Karpas-422 (cell line): ENCODE results near the gene RPA1. TPM values are rescaled to one million over a fixed set of nuclear protein-coding genes. Genes with fewer than 3 reads are reported as not detected.
A peak's percentile ranks its signal among the peaks of the same experiment; 100 is the strongest.
"Not testable (repeated sequence)": the region's sequence is repeated elsewhere in the genome, so short reads cannot be mapped to it uniquely, and the experiment has no call there.

Experiments used
- DNase-seq: peaks from one replicate; pipeline ENCODE4 v3.0.0-alpha.2; 2015
- H2AFZ ChIP-seq: fragments of 200-600 bp; sonication (generic); 2 replicates; pipeline ENCODE4 v1.6.1; 2014; ENCODE audit warnings: antibody characterized with exemption, low read length, mixed read lengths
- H3K27ac ChIP-seq: fragments of 200-600 bp; sonication (generic); 2 replicates; pipeline ENCODE4 v1.5.1; 2014; ENCODE audit warnings: mild to moderate bottlenecking, low read length, moderate library complexity
- H3K27me3 ChIP-seq: fragments of 200-600 bp; sonication (generic); 2 replicates; pipeline ENCODE4 v1.6.1; 2014; ENCODE audit warnings: low read length, mixed read lengths
- H3K36me3 ChIP-seq: fragments of 200-600 bp; sonication (generic); 2 replicates; pipeline ENCODE4 v1.6.1; 2014; ENCODE audit warnings: low read length, mixed read lengths; ENCODE audit not compliant: insufficient read depth
- H3K4me1 ChIP-seq: fragments of 200-600 bp; sonication (generic); 2 replicates; pipeline ENCODE4 v1.6.1; 2014; ENCODE audit warnings: mild to moderate bottlenecking, low read length, mixed read lengths
- H3K4me2 ChIP-seq: fragments of 200-600 bp; sonication (generic); 2 replicates; pipeline ENCODE4 v1.6.1; 2014; ENCODE audit warnings: low read length, low read depth, mild to moderate bottlenecking; ENCODE audit not compliant: poor library complexity, severe bottlenecking
- H3K4me3 ChIP-seq: fragments of 200-600 bp; sonication (generic); 2 replicates; pipeline ENCODE4 v1.5.1; 2014; ENCODE audit warnings: mild to moderate bottlenecking, antibody characterized with exemption, low read length, mixed read lengths
- H3K79me2 ChIP-seq: fragments of 200-600 bp; sonication (generic); 2 replicates; pipeline ENCODE4 v1.6.1; 2014; ENCODE audit warnings: mild to moderate bottlenecking, low read length, mixed read lengths
- H3K9ac ChIP-seq: fragments of 200-600 bp; sonication (generic); 2 replicates; pipeline ENCODE4 v1.6.0; 2014; ENCODE audit warnings: low read length
- H3K9me2 ChIP-seq: fragments of 200-600 bp; sonication (generic), shearing (Covaris generic); replicated peaks from 2 replicates; pipeline ENCODE4 v1.6.0; 2014; ENCODE audit warnings: mild to moderate bottlenecking, low read length, moderate library complexity; ENCODE audit not compliant: insufficient read depth
- H3K9me3 ChIP-seq: fragments of 300-700, 200-600 bp; sonication (generic); 2 replicates; pipeline ENCODE4 v1.6.1; 2014; ENCODE audit warnings: low read length, mixed read lengths
- H4K20me1 ChIP-seq: fragments of 200-600 bp; sonication (generic); 2 replicates; pipeline ENCODE4 v1.6.1; 2014; ENCODE audit warnings: mild to moderate bottlenecking, antibody characterized with exemption, low read length, low read depth; ENCODE audit not compliant: insufficient read depth
- total RNA-seq: library from RNA; depleted of rRNA; stranded (reverse); fragments of >200 nt; shearing (Covaris generic); gene quantifications from 2 replicates; pipeline ENCODE4 v1.2.3, GENCODE V29; 2014; ENCODE audit warnings: low replicate concordance

RPA1 gene
- total RNA-seq, 1 experiment from 2014 or later: 40.4 TPM

- Histone ChIP-seq H3K4me1 (peaks cover 13% of the 10 kb centered on the region), H3K9ac (no peak overlapping the region), H3K4me3 (no peak overlapping the region), H4K20me1 (no peaks in the 10 kb centered on the region), H3K9me3 (no peaks in the 10 kb centered on the region), H3K36me3 (peaks cover 10% of the 10 kb centered on the region; the same call in 1 of the 2 replicates), H3K9me2 (no peaks in the 10 kb centered on the region), H3K4me2 (no peak overlapping the region), H3K79me2 (peaks cover 31% of the 10 kb centered on the region), H3K27ac (0 out of 2 replicates have a peak overlapping the region, but pooled peaks have one; percentile 1), H3K27me3 (no peaks in the 10 kb centered on the region), H2AFZ (no peak overlapping the region)
- peak; percentile 48 for DNase-seq
These were observed 39.9 kb upstream of the RPA1 start for GRCh38 chr17:1789936-1790335.

DNA sequence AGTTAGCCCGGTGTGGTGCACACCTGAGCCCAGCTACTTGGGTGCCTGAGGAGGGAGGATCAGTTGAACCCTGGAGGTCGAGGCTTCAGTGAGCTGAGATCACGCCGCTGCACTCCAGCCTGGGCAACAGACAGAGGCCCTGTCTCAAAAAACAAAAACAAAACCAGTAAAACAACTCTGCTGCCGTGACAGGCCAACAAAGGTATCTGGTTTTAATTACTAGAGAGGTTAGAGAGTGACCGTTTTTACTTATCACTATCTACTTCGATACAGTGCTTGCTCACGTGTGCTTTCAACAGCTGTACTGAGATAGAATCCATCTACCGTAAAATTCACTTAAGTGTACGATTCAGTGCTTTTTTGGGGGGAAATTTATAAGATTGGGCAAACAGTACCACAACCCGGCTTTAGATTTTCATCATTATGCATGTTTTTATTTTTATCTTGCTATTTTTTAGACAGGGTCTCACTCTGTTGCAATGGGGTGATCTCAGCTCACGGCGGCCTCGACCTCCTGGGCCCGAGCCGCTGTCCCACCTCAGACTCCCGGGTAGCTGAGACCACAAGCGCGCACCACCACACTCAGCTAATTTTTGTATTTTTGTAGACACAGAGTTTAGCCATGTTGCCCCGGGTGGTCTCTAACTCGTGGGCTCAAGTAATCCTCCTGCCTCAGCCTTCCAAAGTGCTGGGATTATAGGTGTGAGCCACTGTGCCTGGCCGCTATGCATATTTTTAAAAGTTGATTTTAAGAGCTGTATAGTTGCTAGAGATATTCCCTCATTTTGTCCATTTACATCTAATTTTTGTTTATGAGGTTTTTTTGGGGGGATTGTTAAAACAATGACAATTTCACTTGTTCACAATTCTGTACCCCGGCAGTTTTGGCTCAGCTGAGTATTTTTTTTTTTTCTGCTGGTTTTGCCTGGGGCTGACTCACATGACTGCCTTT, 37.0 kb upstream of the RPA1 start:
- no peaks in the 10 kb centered on the region for H3K27me3 ChIP-seq
- no peak overlapping the region for H3K4me2 ChIP-seq
- no peak overlapping the region for H3K4me3 ChIP-seq
- H4K20me1 ChIP-seq: no peaks in the 10 kb centered on the region
- H3K27ac ChIP-seq: no peak overlapping the region
- H3K9me3 ChIP-seq: no peaks in the 10 kb centered on the region
- no peak for DNase-seq
- peaks cover 52% of the 10 kb centered on the region for H3K79me2 ChIP-seq
- H3K4me1 ChIP-seq: peaks cover 20% of the 10 kb centered on the region
- no peak overlapping the region for H2AFZ ChIP-seq
- H3K36me3 ChIP-seq: peaks cover 6% of the 10 kb centered on the region; the same call in 1 of the 2 replicates
- no peak overlapping the region for H3K9ac ChIP-seq
- H3K9me2 ChIP-seq: no peaks in the 10 kb centered on the region

- Histone ChIP-seq H3K27me3 (no peaks in the 10 kb centered on the region), H3K9ac (no peak overlapping the region), H2AFZ (no peak overlapping the region), H3K9me2 (no peaks in the 10 kb centered on the region), H3K27ac (0 out of 2 replicates have a peak overlapping the region, but pooled peaks have one; percentile 21), H3K9me3 (no peaks in the 10 kb centered on the region), H3K4me1 (peaks cover 20% of the 10 kb centered on the region), H4K20me1 (no peaks in the 10 kb centered on the region), H3K79me2 (peaks cover 58% of the 10 kb centered on the region), H3K36me3 (peaks cover 6% of the 10 kb centered on the region; the same call in 1 of the 2 replicates), H3K4me3 (no peak overlapping the region), H3K4me2 (no peak overlapping the region)
- DNase-seq: no peak
These were observed 36.4 kb upstream of the RPA1 start for GRCh38 chr17:1793447-1793806.

DNA sequence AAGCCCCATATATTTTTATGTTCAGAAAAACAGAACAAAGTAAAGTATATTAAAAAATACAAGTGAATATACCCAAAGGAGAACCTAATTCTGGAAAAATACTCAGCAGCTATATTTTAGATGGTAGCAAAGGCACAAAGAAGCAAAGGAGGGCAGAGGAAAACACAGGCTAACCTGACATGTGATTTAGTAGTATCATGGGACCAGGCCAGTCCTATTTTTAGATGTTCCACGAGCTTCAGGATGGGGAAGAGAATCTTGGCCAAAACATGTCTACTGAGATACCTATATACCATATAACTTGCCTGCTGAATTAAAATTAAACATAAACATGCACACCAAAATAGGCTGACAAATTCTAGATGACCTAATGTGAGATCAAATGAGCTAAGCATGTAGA, 33.0 kb upstream of the RPA1 start:
- no peak overlapping the region for H3K9ac ChIP-seq

DNA sequence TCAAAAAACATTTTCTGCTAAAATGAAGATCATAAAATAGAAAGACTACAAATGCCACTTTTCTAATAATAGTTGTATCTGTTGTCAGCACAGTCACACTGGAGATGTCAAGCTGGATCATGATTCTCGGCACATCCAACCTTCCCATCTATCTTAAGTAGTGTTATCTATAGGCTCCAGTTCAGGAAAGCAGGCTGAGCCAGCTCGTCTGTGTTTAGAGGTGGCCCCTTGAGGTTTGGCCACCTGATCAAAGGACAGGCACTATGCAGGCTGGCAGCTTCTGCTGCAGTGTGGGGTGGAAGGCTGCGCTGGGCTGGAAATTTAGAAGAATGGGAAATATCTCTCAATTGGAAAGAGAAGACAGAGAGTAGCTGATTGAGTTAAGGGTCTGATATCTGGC, 32.5 kb upstream of the RPA1 start:
- no peak overlapping the region for H2AFZ ChIP-seq
- peak overlapping the region; percentile 25; the same call in 1 of the 2 replicates for H3K27ac ChIP-seq
- no peak overlapping the region for H3K4me3 ChIP-seq
- no peaks in the 10 kb centered on the region for H4K20me1 ChIP-seq
- H3K9ac ChIP-seq: no peak overlapping the region
- no peak for DNase-seq
- H3K79me2 ChIP-seq: peaks cover 51% of the 10 kb centered on the region
- H3K9me2 ChIP-seq: no peaks in the 10 kb centered on the region
- H3K36me3 ChIP-seq: peaks cover 20% of the 10 kb centered on the region
- no peaks in the 10 kb centered on the region for H3K9me3 ChIP-seq
- no peak overlapping the region for H3K4me2 ChIP-seq
- H3K4me1 ChIP-seq: peaks cover 10% of the 10 kb centered on the region; the same call in 1 of the 2 replicates
- H3K27me3 ChIP-seq: no peaks in the 10 kb centered on the region

More for the DNA sequence above, 33.0 kb upstream of the RPA1 start:
- Histone ChIP-seq H3K79me2 (peaks cover 52% of the 10 kb centered on the region), H3K27ac (peak overlapping the region; percentile 25; the same call in 1 of the 2 replicates), H3K9me2 (no peaks in the 10 kb centered on the region), H3K36me3 (peaks cover 20% of the 10 kb centered on the region), H3K4me1 (peaks cover 10% of the 10 kb centered on the region; the same call in 1 of the 2 replicates), H3K4me3 (no peak overlapping the region), H4K20me1 (no peaks in the 10 kb centered on the region), H2AFZ (no peak overlapping the region), H3K27me3 (no peaks in the 10 kb centered on the region), H3K9me3 (no peaks in the 10 kb centered on the region), H3K4me2 (no peak overlapping the region)
- no peak for DNase-seq

- H3K27me3 ChIP-seq, H3K9me2 ChIP-seq, H3K9ac ChIP-seq, H3K4me3 ChIP-seq, H3K9me3 ChIP-seq, DNase-seq, H3K27ac ChIP-seq, H4K20me1 ChIP-seq, H3K4me2 ChIP-seq, H2AFZ ChIP-seq, H3K4me1 ChIP-seq: not testable (repeated sequence)
- Histone ChIP-seq H3K79me2 (peaks cover 48% of the 10 kb centered on the region), H3K36me3 (peaks cover 20% of the 10 kb centered on the region)
These were observed 32.0 kb upstream of the RPA1 start for GRCh38 chr17:1797846-1798245.

GRCh38 chr17:1800240-1800639, 29.6 kb upstream of the RPA1 start:
- peaks cover 29% of the 10 kb centered on the region; the same call in 1 of the 2 replicates for H3K79me2 ChIP-seq
- H2AFZ ChIP-seq: no peak overlapping the region

GRCh38 chr17:1800712-1801111, 29.1 kb upstream of the RPA1 start:
- Histone ChIP-seq H3K9me3 (no peaks in the 10 kb centered on the region), H3K4me3 (no peak overlapping the region), H3K4me1 (peaks cover 7% of the 10 kb centered on the region; the same call in 1 of the 2 replicates), H2AFZ (no peak overlapping the region), H3K27me3 (no peaks in the 10 kb centered on the region), H4K20me1 (no peaks in the 10 kb centered on the region), H3K27ac (no peak overlapping the region), H3K9me2 (no peaks in the 10 kb centered on the region), H3K79me2 (peaks cover 27% of the 10 kb centered on the region; the same call in 1 of the 2 replicates), H3K36me3 (peaks cover 23% of the 10 kb centered on the region), H3K4me2 (no peak overlapping the region), H3K9ac (no peak overlapping the region)
- DNase-seq: no peak

More at GRCh38 chr17:1800240-1800639, 29.6 kb upstream of the RPA1 start:
- peaks cover 23% of the 10 kb centered on the region for H3K36me3 ChIP-seq
- no peaks in the 10 kb centered on the region for H3K27me3 ChIP-seq
- H3K4me3 ChIP-seq: no peak overlapping the region
- no peak overlapping the region for H3K9ac ChIP-seq
- DNase-seq: no peak
- no peaks in the 10 kb centered on the region for H3K9me3 ChIP-seq
- H4K20me1 ChIP-seq: no peaks in the 10 kb centered on the region
- no peak overlapping the region for H3K27ac ChIP-seq
- no peak overlapping the region for H3K4me2 ChIP-seq
- H3K4me1 ChIP-seq: peaks cover 7% of the 10 kb centered on the region; the same call in 1 of the 2 replicates
- H3K9me2 ChIP-seq: no peaks in the 10 kb centered on the region
